K562 (cell line): Measurements from ENCODE around the gene JPH2. TPM values are rescaled to one million over a fixed set of nuclear protein-coding genes. Genes with fewer than 3 reads are reported as not detected.

ENCODE experiments used
- ATAC-seq: fragments of 200-7000 bp; cut with Tn5 transposase; 3 replicates; pipeline ENCODE4 v1.9.1; 2020; ENCODE audit warnings: moderate library complexity
- Bru-seq: library from RNA; stranded (reverse); fragments of 400-500 nt; gene quantifications from one replicate; lab custom pipeline; 2021; lab: Mats Ljungman, UMichigan
- BruChase-seq, 2 experiments: library from RNA; stranded (reverse); fragments of 400-500 nt; gene quantifications; one replicate each; lab custom pipeline; 2021; lab: Mats Ljungman, UMichigan
- BruUV-seq: library from RNA; stranded (reverse); fragments of 400-500 nt; replicated peaks from 2 replicates; lab custom pipeline; 2021; lab: Mats Ljungman, UMichigan
- CTCF ChIA-PET: fragments of 300-600 bp; formaldehyde crosslinking; extraction: SDS; loops from one replicate; lab custom pipeline; 2021; ENCODE audit warnings: low intra/inter-chr PET ratio; lab: Yijun Ruan, JAX
- POLR2A ChIA-PET: fragments of 300-600, 350-650 bp; sonication (Branson Sonifier 250); formaldehyde crosslinking; extraction: SDS; loops from one replicate; lab custom pipeline; 2021; ENCODE audit warnings: antibody characterized with exemption, inconsistent platforms; lab: Yijun Ruan, JAX
- DNase-seq, 4 experiments: peaks; one replicate each; pipeline versions ENCODE4 v3.0.0 to v3.0.0-alpha.2; 2011 to 2018; ENCODE audit warnings: low spot score in 3 of 4, mixed read lengths in 3 of 4; ENCODE audit errors: extremely low read depth in 1 of 4
- FAIRE-seq: peaks from 2 replicates; lab custom pipeline; 2011; peaks lifted over from hg19 to GRCh38; lab: Jason Lieb, UNC
- H2AFZ ChIP-seq: 2 replicates; pipeline ENCODE4 v1.6.0; 2011; ENCODE audit warnings: low read depth, low read length, control low read depth, inconsistent platforms
- H3K27ac ChIP-seq: fragments of 200-600 bp; 3 replicates; pipeline ENCODE4 v1.8.0; 2011; ENCODE audit warnings: low read depth, mild to moderate bottlenecking, control low read depth, inconsistent platforms, low read length, moderate library complexity, mixed read lengths; ENCODE audit errors: extremely low read depth
- H3K27me3 ChIP-seq, 2 experiments: fragments of 300-600 bp in 1 of 2; 2 replicates in 1 of 2; 3 replicates in 1 of 2; pipeline versions ENCODE4 v1.6.0 to v1.8.0; 2011; ENCODE audit warnings: inconsistent platforms in 2 of 2, low read length in 2 of 2, mild to moderate bottlenecking in 1 of 2, mixed read lengths in 1 of 2, moderate library complexity in 1 of 2; ENCODE audit not compliant: control insufficient read depth in 2 of 2, insufficient read depth in 2 of 2
- H3K36me3 ChIP-seq: fragments of 300-600 bp; 3 replicates; pipeline ENCODE4 v1.8.0; 2011; ENCODE audit warnings: mild to moderate bottlenecking, low read length, inconsistent platforms; ENCODE audit not compliant: control insufficient read depth, insufficient read depth
- H3K4me1 ChIP-seq, 2 experiments: fragments of 200-600 bp in 1 of 2; replicated peaks in 1 of 2; 2 replicates in 1 of 2; 3 replicates in 1 of 2; pipeline versions ENCODE4 v1.5.1 to v1.8.0; 2011; ENCODE audit warnings: inconsistent platforms in 2 of 2, low read length in 2 of 2, mild to moderate bottlenecking in 1 of 2, mixed read lengths in 1 of 2, moderate library complexity in 1 of 2; ENCODE audit not compliant: control insufficient read depth in 2 of 2, insufficient read depth in 2 of 2
- H3K4me2 ChIP-seq: 2 replicates; pipeline ENCODE4 v1.6.1; 2011; ENCODE audit warnings: low read length, control low read depth, inconsistent platforms, mixed read lengths; ENCODE audit not compliant: insufficient read depth
- H3K4me3 ChIP-seq: fragments of 200-600 bp; sonication (generic), shearing (Covaris generic); 2 replicates; pipeline ENCODE4 v1.5.1; 2016; ENCODE audit warnings: control low read depth, inconsistent platforms
- H3K79me2 ChIP-seq: fragments of 200-600 bp; 3 replicates; pipeline ENCODE4 v1.8.0; 2011; ENCODE audit warnings: low read length, inconsistent platforms; ENCODE audit not compliant: control insufficient read depth, insufficient read depth
- H3K9ac ChIP-seq, 2 experiments: 2 replicates each; pipeline versions ENCODE4 v1.6.0 to v1.6.1; 2011; ENCODE audit warnings: low read depth in 2 of 2, low read length in 2 of 2, control low read depth in 1 of 2, inconsistent platforms in 1 of 2, mild to moderate bottlenecking in 1 of 2, mixed read lengths in 1 of 2; ENCODE audit not compliant: insufficient read depth in 1 of 2
- H3K9me1 ChIP-seq: one replicate; pipeline ENCODE4 v1.6.0; 2011; ENCODE audit warnings: inconsistent platforms, mild to moderate bottlenecking, low read length, moderate library complexity; ENCODE audit not compliant: control insufficient read depth, insufficient read depth
- H3K9me3 ChIP-seq: replicated peaks from 2 replicates; pipeline ENCODE4 v1.5.1; 2011; ENCODE audit warnings: low read depth, low read length, inconsistent platforms; ENCODE audit not compliant: control insufficient read depth, insufficient read depth
- H4K20me1 ChIP-seq: replicated peaks from 2 replicates; pipeline ENCODE4 v1.6.1; 2011; ENCODE audit warnings: low read length, inconsistent platforms, mixed read lengths; ENCODE audit not compliant: control insufficient read depth, insufficient read depth
- E4F1 ChIP-seq: fragments of 250-450 bp; sonication (Bioruptor Pico); IDR thresholded peaks from 2 replicates; pipeline ENCODE4 v1.5.0; 2021; ENCODE audit warnings: mild to moderate bottlenecking, borderline replicate concordance
- ILF3 ChIP-seq: fragments of 450-650 bp; IDR thresholded peaks from 2 replicates; pipeline ENCODE4 v1.6.1; 2018; ENCODE audit warnings: antibody characterized with exemption, mild to moderate bottlenecking, moderate library complexity, borderline replicate concordance
- KDM5B ChIP-seq: fragments of 200-600 bp; sonication (generic); IDR thresholded peaks from 2 replicates; pipeline ENCODE4 v1.6.1; 2012; ENCODE audit warnings: low read depth, mild to moderate bottlenecking, moderate library complexity, low read length, control low read depth, inconsistent platforms; ENCODE audit not compliant: insufficient replicate concordance
- TSHZ1 ChIP-seq: fragments of 250-450 bp; sonication (Bioruptor Pico); IDR thresholded peaks from 2 replicates; pipeline ENCODE4 v1.4.0; 2020; ENCODE audit warnings: mild to moderate bottlenecking, moderate library complexity
- ZNF75A ChIP-seq: fragments of 450-650 bp; formaldehyde crosslinking; IDR thresholded peaks from 2 replicates; pipeline ENCODE4 v1.4.0; 2020; ENCODE audit warnings: mild to moderate bottlenecking
- WGBS: fragments of 100-300 bp; shearing (Covaris generic); methylation state at CpG from one replicate; pipeline ENCODE4 v1.1.6; 2016; ENCODE audit warnings: low coverage, mixed read lengths; ENCODE audit not compliant: insufficient coverage; ENCODE audit errors: missing lambda C conversion rate; 5-methylcytosine and 5-hydroxymethylcytosine counted together
- in situ Hi-C: fragments of 300-500 bp; cut with MboI; formaldehyde crosslinking; loops from 4 replicates; pipeline ENCODE4 v1.15.0; 2018; ENCODE audit warnings: inconsistent platforms, mixed read lengths
- intact Hi-C: fragments of 100-400 bp; cut with micrococcal nuclease; formaldehyde crosslinking; loops from 2 replicates; pipeline ENCODE4 v1.14.2; 2022
- long read RNA-seq, 3 experiments: library from polyadenylated mRNA in 2 of 3; library from RNA in 1 of 3; unstranded in 2 of 3; stranded (forward) in 1 of 3; transcript quantifications; one replicate each; pipeline ENCODE4 v2.0.0, GENCODE V29; 2019 to 2022
- polyA minus RNA-seq, 3 experiments: library from RNA; depleted of rRNA, polyadenylated mRNA; stranded (reverse); fragments of >200 nt; gene quantifications; 2 replicates each; pipeline ENCODE4 v1.2.3, GENCODE V29; 2011
- polyA plus RNA-seq, 8 experiments: library from polyadenylated mRNA; depleted of rRNA in 4 of 8; stranded (reverse) in 5 of 8; unstranded in 3 of 8; fragments of >200 nt; fragmentation: Nextera tagmentation in 2 of 8; fragmentation: Illumina TruSeq in 1 of 8; extraction: Ambion mirVana in 2 of 8; extraction: Trizol in 1 of 8; gene quantifications; 2 replicates each; pipeline versions ENCODE4 v1.2.1 to v1.2.3, GENCODE V29; 2011 to 2014; ENCODE audit warnings: inconsistent platforms in 1 of 8, missing spikeins in 1 of 8
- total RNA-seq, 7 experiments: library from RNA; depleted of rRNA in 6 of 7; stranded (reverse); fragments of >200 nt in 6 of 7; fragmentation: Illumina TruSeq in 2 of 7; extraction: Trizol in 2 of 7; gene quantifications; 2 replicates each; pipeline versions ENCODE4 v1.2.1 to v1.2.3, GENCODE V29; 2011 to 2021; ENCODE audit warnings: low replicate concordance in 1 of 7

Gene JPH2
- not detected in 2 replicates for total RNA-seq (2011; cell fraction: chromatin; rRNA removed; ENCODE audit: low replicate concordance)
- total RNA-seq (2011; cell fraction: nucleolus; rRNA removed), result not detected in 2 replicates
- not detected in 2 replicates for total RNA-seq (2011; cell fraction: nucleoplasm; rRNA removed)
- total RNA-seq (2014; rRNA removed), result not detected in 2 replicates
- total RNA-seq (2014; rRNA removed; fragmentation: Illumina TruSeq; extraction: Trizol), result not detected in 2 replicates
- not detected in 2 replicates for total RNA-seq (2015; rRNA removed; fragmentation: Illumina TruSeq; extraction: Trizol)
- not detected in 2 replicates for total RNA-seq (2021)
- polyA plus RNA-seq (2011; rRNA removed), result not detected in 2 replicates
- polyA plus RNA-seq (2011; cell fraction: cytosol; rRNA removed), result not detected in 2 replicates
- not detected in 2 replicates for polyA plus RNA-seq (2011; cell fraction: nucleus; rRNA removed)
- polyA plus RNA-seq (2012), result not detected in 2 replicates
- not detected in 2 replicates for polyA plus RNA-seq (2014; fragmentation: Illumina TruSeq; extraction: Trizol)
- not detected for polyA plus RNA-seq (2014; fragmentation: Nextera tagmentation; extraction: Ambion mirVana)
- not detected in 2 replicates for polyA plus RNA-seq (2014; rRNA removed)
- polyA minus RNA-seq (2011; rRNA and poly(A)+ RNA removed), result not detected in 2 replicates
- not detected in 2 replicates for polyA minus RNA-seq (2011; cell fraction: cytosol; rRNA and poly(A)+ RNA removed)
- not detected in 2 replicates for polyA minus RNA-seq (2011; cell fraction: nucleus; rRNA and poly(A)+ RNA removed)
- Bru-seq, nascent RNA, result percentile 11 among the genes with signal in this experiment
- BruChase-seq, experiment 1, labeled RNA remaining after a 2-hour chase, result percentile 22 among the genes with signal in this experiment
- BruChase-seq, experiment 2, labeled RNA remaining after a 6-hour chase, result percentile 15 among the genes with signal in this experiment
- long read RNA-seq, experiment 1, result 0 reads
- long read RNA-seq, experiment 2, result 0 reads
- long read RNA-seq, experiment 3, result 0 reads

GRCh38 chr20:44187054-44187771 is at the start of gene JPH2:
JPH2 (minus strand) TSS chr20:44187188; CDS start chr20:44186705, 483 bp downstream.
- WGBS, result 2% methylated on average over 23 of the region's 24 CpGs
- Histone ChIP-seq H3K4me3 (no peak within 1 kb of the TSS), H3K4me2 (no peak within 1 kb of the TSS), H3K27ac (no peak within 1 kb of the TSS), H4K20me1 (no peaks in the 10 kb centered on the region; the same call in 1 of the 2 replicates), H3K9me3 (no peaks in the 10 kb centered on the region), H3K36me3 (no peaks in the 10 kb centered on the region), H3K9me1 (no peaks in the 10 kb centered on the region), H3K4me1 (peaks cover 0 to 4% of the 10 kb centered on the region in 2 experiments; a peak in 1 of 5 replicates), H3K79me2 (no peaks in the 10 kb centered on the region), H3K9ac (no peak within 1 kb of the TSS), H2AFZ (no peak within 1 kb of the TSS), H3K27me3 (peaks cover 24 to 55% of the 10 kb centered on the region in 2 experiments; a peak in 4 of 5 replicates)
- CTCF ChIA-PET, result no interaction called here
- intact Hi-C loops (no loop called here), in situ Hi-C loops (loop anchor here (5.0 kb wide), 1 partner anchor 70 kb away; no protein-coding TSS in a partner anchor)
- ATAC-seq, result no peak
- no peak for DNase-seq
- POLR2A ChIA-PET, result interaction anchor here (1.0 kb wide), 1 partner anchor 15 kb away, joined by 3 read pairs; no protein-coding TSS in a partner anchor
- no TSS peak for BruUV-seq
- TF ChIP-seq TSHZ1 (CRISPR knock-in tag), result no peak
- TF ChIP-seq ILF3, result no peak
- TF ChIP-seq KDM5B, result no peak
- TF ChIP-seq E4F1, result no peak
- TF ChIP-seq ZNF75A (CRISPR knock-in tag), result no peak
- FAIRE-seq, result no peak
